ENCODE measurements around the gene ZNF318.
"Not testable (repeated sequence)": the region's sequence is repeated elsewhere in the genome, so short reads cannot be mapped to it uniquely, and the experiment has no call there.

Gene ZNF318, protein sequence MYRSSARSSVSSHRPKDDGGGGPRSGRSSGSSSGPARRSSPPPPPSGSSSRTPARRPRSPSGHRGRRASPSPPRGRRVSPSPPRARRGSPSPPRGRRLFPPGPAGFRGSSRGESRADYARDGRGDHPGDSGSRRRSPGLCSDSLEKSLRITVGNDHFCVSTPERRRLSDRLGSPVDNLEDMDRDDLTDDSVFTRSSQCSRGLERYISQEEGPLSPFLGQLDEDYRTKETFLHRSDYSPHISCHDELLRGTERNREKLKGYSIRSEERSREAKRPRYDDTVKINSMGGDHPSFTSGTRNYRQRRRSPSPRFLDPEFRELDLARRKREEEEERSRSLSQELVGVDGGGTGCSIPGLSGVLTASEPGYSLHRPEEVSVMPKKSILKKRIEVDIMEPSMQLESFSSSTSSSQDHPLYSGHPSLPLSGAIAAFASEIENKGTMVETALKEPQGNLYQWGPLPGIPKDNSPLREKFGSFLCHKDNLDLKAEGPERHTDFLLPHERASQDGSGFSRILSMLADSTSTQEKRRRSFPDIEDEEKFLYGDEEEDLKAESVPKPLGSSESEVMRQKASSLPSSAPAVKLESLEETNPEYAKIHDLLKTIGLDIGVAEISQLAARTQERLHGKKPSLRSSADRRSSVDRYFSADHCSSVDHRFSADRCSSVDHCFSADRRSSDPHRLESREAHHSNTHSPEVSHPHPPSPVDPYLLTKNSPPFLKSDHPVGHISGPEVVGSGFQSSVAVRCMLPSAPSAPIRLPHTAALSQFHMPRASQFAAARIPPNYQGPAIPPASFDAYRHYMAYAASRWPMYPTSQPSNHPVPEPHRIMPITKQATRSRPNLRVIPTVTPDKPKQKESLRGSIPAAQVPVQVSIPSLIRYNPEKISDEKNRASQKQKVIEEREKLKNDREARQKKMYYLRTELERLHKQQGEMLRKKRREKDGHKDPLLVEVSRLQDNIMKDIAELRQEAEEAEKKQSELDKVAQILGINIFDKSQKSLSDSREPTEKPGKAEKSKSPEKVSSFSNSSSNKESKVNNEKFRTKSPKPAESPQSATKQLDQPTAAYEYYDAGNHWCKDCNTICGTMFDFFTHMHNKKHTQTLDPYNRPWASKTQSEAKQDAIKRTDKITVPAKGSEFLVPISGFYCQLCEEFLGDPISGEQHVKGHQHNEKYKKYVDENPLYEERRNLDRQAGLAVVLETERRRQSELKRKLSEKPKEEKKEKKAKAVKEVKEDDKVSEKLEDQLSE (N-terminal part only)

DNA sequence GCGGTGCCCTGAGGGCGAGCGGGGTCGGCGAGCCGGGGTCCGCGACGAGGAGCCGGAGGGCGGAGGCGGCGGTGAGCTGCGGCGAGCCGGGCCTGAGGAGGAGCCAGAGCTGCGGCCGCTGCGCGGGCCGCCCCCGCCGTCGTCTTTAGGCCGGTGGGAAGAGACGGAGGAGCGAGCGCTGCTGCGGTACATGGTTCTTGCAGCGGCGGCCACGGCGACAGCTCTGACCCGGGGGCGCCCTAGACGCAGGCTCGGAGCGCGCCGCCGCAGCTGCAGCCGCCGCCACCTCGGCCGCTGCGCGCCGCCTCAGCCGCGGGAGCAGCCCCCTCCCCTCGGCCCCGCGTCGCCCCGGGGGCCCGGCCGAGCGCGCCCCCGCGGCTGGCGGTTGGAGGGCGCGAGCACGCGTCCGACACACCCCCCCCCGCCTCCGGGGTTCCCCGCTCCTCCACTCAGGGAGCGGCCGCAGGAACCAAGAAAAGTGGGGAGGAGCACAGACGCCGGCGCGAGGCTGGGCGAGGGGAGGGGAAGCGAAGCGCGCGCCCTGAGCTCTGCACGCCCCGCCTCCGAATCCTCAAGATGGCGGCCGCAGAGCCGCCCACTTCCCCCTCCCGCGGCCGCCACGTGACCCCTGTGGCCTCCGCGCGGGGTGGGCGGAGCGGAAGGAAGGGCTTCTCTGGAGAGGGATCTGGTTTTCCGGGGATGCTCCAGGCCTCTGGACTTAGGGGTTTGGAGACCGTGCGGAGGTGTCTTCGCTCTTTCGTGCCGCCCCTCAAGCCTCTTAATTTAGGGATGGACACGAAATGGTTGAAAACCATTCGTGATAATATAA, at the start of gene ZNF318:
Gene ZNF318, minus strand, starts transcription at position 474 of the 829 bp plus-strand sequence. Its CDS starts 282 bp downstream, at position 192.
- peak; percentile 96 for DNase-seq (ENCODE audit: low spot score)
- Histone ChIP-seq H3K4me3 (peak within 1 kb of the TSS; percentile 91), H3K27ac (peak within 1 kb of the TSS; percentile 79 to 93)
- TF ChIP-seq, protein P1, sequence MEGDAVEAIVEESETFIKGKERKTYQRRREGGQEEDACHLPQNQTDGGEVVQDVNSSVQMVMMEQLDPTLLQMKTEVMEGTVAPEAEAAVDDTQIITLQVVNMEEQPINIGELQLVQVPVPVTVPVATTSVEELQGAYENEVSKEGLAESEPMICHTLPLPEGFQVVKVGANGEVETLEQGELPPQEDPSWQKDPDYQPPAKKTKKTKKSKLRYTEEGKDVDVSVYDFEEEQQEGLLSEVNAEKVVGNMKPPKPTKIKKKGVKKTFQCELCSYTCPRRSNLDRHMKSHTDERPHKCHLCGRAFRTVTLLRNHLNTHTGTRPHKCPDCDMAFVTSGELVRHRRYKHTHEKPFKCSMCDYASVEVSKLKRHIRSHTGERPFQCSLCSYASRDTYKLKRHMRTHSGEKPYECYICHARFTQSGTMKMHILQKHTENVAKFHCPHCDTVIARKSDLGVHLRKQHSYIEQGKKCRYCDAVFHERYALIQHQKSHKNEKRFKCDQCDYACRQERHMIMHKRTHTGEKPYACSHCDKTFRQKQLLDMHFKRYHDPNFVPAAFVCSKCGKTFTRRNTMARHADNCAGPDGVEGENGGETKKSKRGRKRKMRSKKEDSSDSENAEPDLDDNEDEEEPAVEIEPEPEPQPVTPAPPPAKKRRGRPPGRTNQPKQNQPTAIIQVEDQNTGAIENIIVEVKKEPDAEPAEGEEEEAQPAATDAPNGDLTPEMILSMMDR (IDR thresholded peaks at IDR 0.05) = no peak

DNA sequence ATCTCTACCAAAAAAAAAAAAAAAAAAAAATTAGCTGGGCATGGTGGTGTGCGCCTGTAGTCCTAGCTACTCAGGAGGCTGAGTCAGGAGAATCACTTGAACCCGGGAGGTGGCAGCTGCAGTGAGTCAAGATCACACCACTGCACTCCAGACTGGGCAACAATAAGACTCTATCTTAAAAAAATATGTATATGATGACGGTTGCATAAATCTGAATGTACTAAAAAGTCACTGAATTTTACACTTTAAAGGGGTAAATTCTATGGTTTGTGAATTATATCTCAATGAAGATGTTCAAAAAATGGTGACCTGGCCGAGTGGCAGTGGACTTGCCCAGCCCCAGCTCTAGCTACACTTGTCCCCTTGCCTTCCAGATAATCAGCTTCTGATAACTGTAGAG, 47.5 kb upstream of the ZNF318 start:
- Histone ChIP-seq H3K27ac (no peak overlapping the region), H3K4me3 (no peak overlapping the region)
- TF ChIP-seq, protein P1 (IDR thresholded peaks at IDR 0.05) = no peak
- no peak for DNase-seq (ENCODE audit: low spot score)

GRCh38 chr6:43415275-43415674, 45.8 kb upstream of the ZNF318 start:
- H3K4me3 ChIP-seq; DNase-seq (ENCODE audit: low spot score); H3K27ac ChIP-seq: not testable (repeated sequence)

GRCh38 chr6:43413002-43413401, 43.6 kb upstream of the ZNF318 start:
- TF ChIP-seq, protein P1 (IDR thresholded peaks at IDR 0.05) = no peak
- Histone ChIP-seq H3K27ac (no peak overlapping the region), H3K4me3 (no peak overlapping the region)
- DNase-seq (ENCODE audit: low spot score) = no peak

- H3K27ac ChIP-seq = no peak overlapping the region
- TF ChIP-seq, protein P1 (IDR thresholded peaks at IDR 0.05) = no peak
- no peak overlapping the region for H3K4me3 ChIP-seq
- DNase-seq (ENCODE audit: low spot score) = no peak
Measured at GRCh38 chr6:43412541-43412940, 43.1 kb upstream of the ZNF318 start.

GRCh38 chr6:43410776-43411175, 41.3 kb upstream of the ZNF318 start:
- DNase-seq (ENCODE audit: low spot score); H3K27ac ChIP-seq; H3K4me3 ChIP-seq: not testable (repeated sequence)

- Histone ChIP-seq H3K27ac (no peak overlapping the region), H3K4me3 (no peak overlapping the region)
- TF ChIP-seq, protein P1 (IDR thresholded peaks at IDR 0.05) = no peak
- no peak for DNase-seq (ENCODE audit: low spot score)
Measured at GRCh38 chr6:43408259-43408658, 38.8 kb upstream of the ZNF318 start.
